PC-9 (cell line): Measurements from ENCODE around the gene MIER3. TPM values are rescaled to one million over a fixed set of nuclear protein-coding genes. Genes with fewer than 3 reads are reported as not detected.

Experiments
- BruUV-seq: library from RNA; stranded (reverse); fragments of 400-500 nt; replicated peaks from 2 replicates; lab custom pipeline; 2021; lab: Mats Ljungman, UMichigan
- CTCF ChIA-PET: fragments of 300-600 bp; sonication (Branson Sonifier 250); formaldehyde crosslinking; loops from one replicate; lab custom pipeline; 2022; ENCODE audit warnings: antibody characterized with exemption; lab: Charles Lee
- POLR2A ChIA-PET: fragments of 300-600 bp; sonication (Branson Sonifier 250); formaldehyde crosslinking; loops from one replicate; lab custom pipeline; 2022; ENCODE audit warnings: antibody characterized with exemption; ENCODE audit not compliant: unreplicated experiment; lab: Charles Lee
- DNase-seq, 2 experiments: peaks; one replicate each; pipeline versions ENCODE4 v3.0.0 to v3.0.0-alpha.2; 2015 to 2022; ENCODE audit warnings: mixed read lengths in 1 of 2
- H2AFZ ChIP-seq: fragments of 200-600 bp; sonication (generic); 2 replicates; pipeline ENCODE4 v1.8.1; 2017; ENCODE audit warnings: antibody characterized with exemption
- H3F3A ChIP-seq: fragments of 200-600 bp; sonication (generic); 2 replicates; pipeline ENCODE4 v1.8.1; 2017; ENCODE audit warnings: antibody characterized with exemption, mild to moderate bottlenecking, low read depth; ENCODE audit not compliant: insufficient read depth
- H3K27ac ChIP-seq: fragments of 200-600 bp; sonication (generic); 2 replicates; pipeline ENCODE4 v1.6.1; 2016; ENCODE audit warnings: mixed run types
- H3K27me3 ChIP-seq: fragments of 200-600 bp; sonication (generic); 2 replicates; pipeline ENCODE4 v1.6.1; 2016; ENCODE audit warnings: low read depth, mixed run types; ENCODE audit not compliant: insufficient read depth
- H3K36me3 ChIP-seq: fragments of 200-600 bp; sonication (generic); 2 replicates; pipeline ENCODE4 v1.6.1; 2016; ENCODE audit warnings: low read depth, mixed run types
- H3K4me1 ChIP-seq: fragments of 200-600 bp; sonication (generic); replicated peaks from 2 replicates; pipeline ENCODE4 v1.6.1; 2016; ENCODE audit warnings: mixed run types; ENCODE audit not compliant: insufficient read depth
- H3K4me2 ChIP-seq: fragments of 200-600 bp; sonication (generic); 2 replicates; pipeline ENCODE4 v1.6.1; 2017; ENCODE audit warnings: mixed run types
- H3K4me3 ChIP-seq: fragments of 200-600 bp; sonication (generic); 2 replicates; pipeline ENCODE4 v1.6.1; 2016; ENCODE audit warnings: mixed run types
- H3K79me2 ChIP-seq: fragments of 200-600 bp; sonication (generic); 2 replicates; pipeline ENCODE4 v1.6.1; 2017; ENCODE audit warnings: low read depth, mixed run types
- H3K9me2 ChIP-seq: fragments of 200-600 bp; sonication (generic); 2 replicates; pipeline ENCODE4 v1.8.1; 2017; ENCODE audit warnings: mild to moderate bottlenecking; ENCODE audit not compliant: insufficient read depth
- H3K9me3 ChIP-seq: fragments of 200-600 bp; sonication (generic); 2 replicates; pipeline ENCODE4 v1.8.1; 2016; ENCODE audit warnings: low read depth; ENCODE audit not compliant: insufficient read depth
- H4K20me1 ChIP-seq: fragments of 200-600 bp; sonication (generic); 2 replicates; pipeline ENCODE4 v1.8.1; 2017; ENCODE audit not compliant: insufficient read depth
- EZH2 ChIP-seq: fragments of 200-600 bp; sonication (generic); IDR thresholded peaks from 2 replicates; pipeline ENCODE4 v1.8.0; 2017; ENCODE audit warnings: antibody characterized with exemption, low read depth
- intact Hi-C: fragments of 100-400 bp; cut with micrococcal nuclease; formaldehyde crosslinking; loops from one replicate; pipeline ENCODE4 v1.10.0; 2022; ENCODE audit not compliant: unreplicated experiment
- total RNA-seq: library from RNA; stranded (reverse); gene quantifications from 2 replicates; pipeline ENCODE4 v1.2.3, GENCODE V29; 2021
- TF ChIP-seq, protein P1 (sequence below): fragments of 200-600 bp; sonication (generic); conservative IDR thresholded peaks from 2 replicates; pipeline ENCODE4 v1.6.1; 2017; ENCODE audit warnings: mixed run types, antibody characterized with exemption, mild to moderate bottlenecking, moderate library complexity

The MIER3 gene
- total RNA-seq, 1 experiment from 2014 or later = 17.3 TPM

DNA sequence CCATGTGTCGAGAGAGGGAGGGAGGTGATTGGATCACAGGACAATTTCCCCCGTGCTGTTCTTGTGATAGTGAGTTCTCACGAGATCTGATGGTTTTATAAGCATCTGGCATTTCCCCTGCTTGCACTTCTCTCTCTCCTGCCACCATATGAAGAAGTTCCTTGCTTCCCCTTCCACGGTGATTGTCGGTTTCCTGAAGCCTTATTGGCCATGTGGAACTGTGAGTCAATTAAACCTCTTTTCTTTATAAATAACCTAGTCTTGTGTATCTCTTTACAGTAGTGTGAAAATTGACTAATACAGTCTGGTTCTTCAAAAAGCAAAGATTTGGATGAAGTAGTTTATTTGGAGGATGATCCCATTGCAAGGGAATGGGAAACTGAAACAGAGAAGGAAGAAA, 11.3 kb upstream of the MIER3 start:
- no peak overlapping the region for H3K27ac ChIP-seq
- intact Hi-C loops = no loop called here
- CTCF ChIA-PET = no interaction called here
- no peaks in the 10 kb centered on the region for H3K27me3 ChIP-seq
- no peaks in the 10 kb centered on the region for H3K9me3 ChIP-seq
- H3F3A ChIP-seq = no peaks in the 10 kb centered on the region
- no peak overlapping the region for H3K4me3 ChIP-seq
- no peak overlapping the region for H2AFZ ChIP-seq
- H3K4me2 ChIP-seq = no peak overlapping the region
- H3K4me1 ChIP-seq = peaks cover 4% of the 10 kb centered on the region; the same call in 1 of the 2 replicates
- no peaks in the 10 kb centered on the region for H3K36me3 ChIP-seq
- no peak for TF ChIP-seq EZH2
- TF ChIP-seq, protein P1, sequence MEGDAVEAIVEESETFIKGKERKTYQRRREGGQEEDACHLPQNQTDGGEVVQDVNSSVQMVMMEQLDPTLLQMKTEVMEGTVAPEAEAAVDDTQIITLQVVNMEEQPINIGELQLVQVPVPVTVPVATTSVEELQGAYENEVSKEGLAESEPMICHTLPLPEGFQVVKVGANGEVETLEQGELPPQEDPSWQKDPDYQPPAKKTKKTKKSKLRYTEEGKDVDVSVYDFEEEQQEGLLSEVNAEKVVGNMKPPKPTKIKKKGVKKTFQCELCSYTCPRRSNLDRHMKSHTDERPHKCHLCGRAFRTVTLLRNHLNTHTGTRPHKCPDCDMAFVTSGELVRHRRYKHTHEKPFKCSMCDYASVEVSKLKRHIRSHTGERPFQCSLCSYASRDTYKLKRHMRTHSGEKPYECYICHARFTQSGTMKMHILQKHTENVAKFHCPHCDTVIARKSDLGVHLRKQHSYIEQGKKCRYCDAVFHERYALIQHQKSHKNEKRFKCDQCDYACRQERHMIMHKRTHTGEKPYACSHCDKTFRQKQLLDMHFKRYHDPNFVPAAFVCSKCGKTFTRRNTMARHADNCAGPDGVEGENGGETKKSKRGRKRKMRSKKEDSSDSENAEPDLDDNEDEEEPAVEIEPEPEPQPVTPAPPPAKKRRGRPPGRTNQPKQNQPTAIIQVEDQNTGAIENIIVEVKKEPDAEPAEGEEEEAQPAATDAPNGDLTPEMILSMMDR = no peak
- no peaks in the 10 kb centered on the region for H3K79me2 ChIP-seq
- no TSS peak for BruUV-seq
- POLR2A ChIA-PET = no interaction called here
- no peaks in the 10 kb centered on the region for H3K9me2 ChIP-seq
- DNase-seq = no peak
- no peaks in the 10 kb centered on the region for H4K20me1 ChIP-seq

DNA sequence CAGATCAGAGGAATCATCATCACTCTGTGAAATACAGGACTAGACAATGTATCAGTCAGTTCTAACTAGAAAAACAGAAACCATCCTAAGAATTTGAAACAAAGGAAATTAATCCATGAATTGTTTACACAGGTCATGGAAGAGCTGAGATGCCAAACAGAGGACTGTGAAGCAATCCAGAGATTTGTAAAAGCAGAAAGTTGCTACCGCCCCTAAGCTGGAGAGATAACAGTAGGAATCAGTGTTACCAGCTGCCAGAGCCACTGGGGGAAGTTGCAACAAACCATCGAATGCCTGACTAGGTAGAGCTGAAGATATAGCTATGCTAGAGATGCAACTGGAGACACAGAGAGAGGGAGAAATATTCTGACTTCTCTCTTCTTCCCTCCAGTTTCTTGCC, 10.4 kb upstream of the MIER3 start:
- POLR2A ChIA-PET = interaction anchor here (0.6 kb wide), 1 partner anchor 147 kb away, joined by 3 read pairs; no protein-coding TSS in a partner anchor

DNA sequence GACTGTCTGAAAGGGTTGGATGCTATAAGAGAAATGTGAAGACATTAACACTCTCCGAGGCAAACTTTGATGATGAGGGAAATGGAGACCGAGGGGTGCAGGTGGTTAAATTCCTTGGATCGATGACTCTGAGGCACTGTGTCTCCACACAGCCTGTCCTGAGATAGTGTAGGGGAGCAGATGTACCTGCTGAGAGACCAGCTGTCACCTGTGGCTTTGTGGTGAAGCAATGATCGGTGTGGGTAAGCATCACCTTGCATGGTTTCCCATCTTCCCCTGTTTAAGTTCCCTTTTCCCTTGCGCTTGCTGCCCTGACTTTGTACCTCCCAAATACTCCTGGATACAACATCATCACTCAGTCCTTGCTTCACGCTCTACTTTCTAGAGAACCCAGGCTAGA, 9.8 kb upstream of the MIER3 start:
- TF ChIP-seq, protein P1 = no peak
- TF ChIP-seq EZH2 = no peak
- H3K4me1 ChIP-seq = peaks cover 4% of the 10 kb centered on the region; the same call in 1 of the 2 replicates
- no peaks in the 10 kb centered on the region for H3K9me3 ChIP-seq
- H3F3A ChIP-seq = no peaks in the 10 kb centered on the region
- H3K4me2 ChIP-seq = no peak overlapping the region
- H3K27ac ChIP-seq = no peak overlapping the region
- no peak overlapping the region for H2AFZ ChIP-seq
- H3K36me3 ChIP-seq = no peaks in the 10 kb centered on the region
- no peaks in the 10 kb centered on the region for H3K79me2 ChIP-seq
- DNase-seq = no peak
- no peaks in the 10 kb centered on the region for H3K9me2 ChIP-seq
- ChIA-PET POLR2A (interaction anchor here (0.5 to 0.6 kb wide), 2 partner anchors 147 to 153 kb away, joined by 3 read pairs; no protein-coding TSS in a partner anchor), CTCF (no interaction called here)
- H4K20me1 ChIP-seq = no peaks in the 10 kb centered on the region
- no peak overlapping the region for H3K4me3 ChIP-seq
- intact Hi-C loops = no loop called here
- H3K27me3 ChIP-seq = no peaks in the 10 kb centered on the region
- BruUV-seq = no TSS peak

More for the DNA sequence above, 10.4 kb upstream of the MIER3 start:
- DNase-seq = no peak
- H3K79me2 ChIP-seq = no peaks in the 10 kb centered on the region
- no peaks in the 10 kb centered on the region for H3K9me2 ChIP-seq
- H3K4me2 ChIP-seq = no peak overlapping the region
- no peaks in the 10 kb centered on the region for H3K9me3 ChIP-seq
- no peak overlapping the region for H2AFZ ChIP-seq
- H3K27ac ChIP-seq = no peak overlapping the region
- no peaks in the 10 kb centered on the region for H4K20me1 ChIP-seq
- no peak for TF ChIP-seq EZH2
- TF ChIP-seq, protein P1 = no peak
- CTCF ChIA-PET = no interaction called here
- H3K4me3 ChIP-seq = no peak overlapping the region
- BruUV-seq = no TSS peak
- H3K4me1 ChIP-seq = peaks cover 4% of the 10 kb centered on the region; the same call in 1 of the 2 replicates
- intact Hi-C loops = no loop called here
- H3F3A ChIP-seq = no peaks in the 10 kb centered on the region
- H3K27me3 ChIP-seq = no peaks in the 10 kb centered on the region
- H3K36me3 ChIP-seq = no peaks in the 10 kb centered on the region
